Panc1 (cell line): Measurements from ENCODE around the gene AGPAT4. TPM values are rescaled to one million over a fixed set of nuclear protein-coding genes. Genes with fewer than 3 reads are reported as not detected.

Experiments
- ATAC-seq: fragments of 200-7000 bp; cut with Tn5 transposase; 2 replicates; pipeline ENCODE4 v1.9.1; 2020; ENCODE audit warnings: mild to moderate bottlenecking, moderate library complexity
- BruUV-seq: library from RNA; stranded (reverse); fragments of 400-500 nt; replicated peaks from 2 replicates; lab custom pipeline; 2021; lab: Mats Ljungman, UMichigan
- CTCF ChIA-PET: fragments of 300-600 bp; sonication (Branson Sonifier 250); formaldehyde crosslinking; loops from one replicate; lab custom pipeline; 2022; ENCODE audit warnings: antibody characterized with exemption; lab: Charles Lee
- POLR2A ChIA-PET: fragments of 300-600 bp; sonication (Branson Sonifier 250); formaldehyde crosslinking; loops from one replicate; lab custom pipeline; 2022; ENCODE audit warnings: antibody characterized with exemption; lab: Charles Lee
- DNase-seq: peaks from one replicate; pipeline ENCODE4 v3.0.0-alpha.2; 2010; ENCODE audit warnings: low read depth, low spot score
- H3K27ac ChIP-seq: 2 replicates; pipeline ENCODE4 v1.5.1; 2011; ENCODE audit warnings: mild to moderate bottlenecking, low read length, inconsistent platforms
- H3K27me3 ChIP-seq: fragments of 200-500 bp; sonication (Bioruptor generic); 2 replicates; pipeline ENCODE4 v1.6.0; 2014; ENCODE audit warnings: low read length, inconsistent platforms; ENCODE audit not compliant: control insufficient read depth, insufficient read depth
- H3K36me3 ChIP-seq: fragments of 200-500 bp; sonication (Bioruptor generic); 2 replicates; pipeline ENCODE4 v1.5.1; 2014; ENCODE audit warnings: inconsistent platforms, mild to moderate bottlenecking, low read length, moderate library complexity; ENCODE audit not compliant: control insufficient read depth, insufficient read depth
- H3K4me1 ChIP-seq: 2 replicates; pipeline ENCODE4 v1.5.1; 2011; ENCODE audit warnings: inconsistent platforms, mild to moderate bottlenecking, low read length, moderate library complexity; ENCODE audit not compliant: control insufficient read depth, insufficient read depth
- H3K4me3 ChIP-seq, 2 experiments: 2 replicates each; pipeline ENCODE4 v1.5.1; 2011 to 2012; ENCODE audit warnings: low read depth in 2 of 2, low read length in 2 of 2, mild to moderate bottlenecking in 2 of 2, inconsistent platforms in 1 of 2, moderate library complexity in 1 of 2
- H3K9me3 ChIP-seq: fragments of 200-500 bp; sonication (Bioruptor generic); 2 replicates; pipeline ENCODE4 v1.5.1; 2014; ENCODE audit warnings: low read depth, mild to moderate bottlenecking, inconsistent platforms, low read length, moderate library complexity; ENCODE audit not compliant: control insufficient read depth, insufficient read depth
- CTCF ChIP-seq: fragments of 450-650 bp; IDR thresholded peaks from 2 replicates; pipeline ENCODE4 v1.5.1; 2017; ENCODE audit warnings: mild to moderate bottlenecking
- POLR2AphosphoS5 ChIP-seq: IDR thresholded peaks from 2 replicates; pipeline ENCODE4 v1.6.1; 2012; ENCODE audit warnings: mild to moderate bottlenecking, low read depth, low read length, moderate library complexity
- REST ChIP-seq, 2 experiments: IDR thresholded peaks; 2 replicates each; pipeline ENCODE4 v1.6.1; 2011 to 2012; ENCODE audit warnings: low read depth in 2 of 2, control low read depth in 1 of 2, low read length in 1 of 2, mild to moderate bottlenecking in 1 of 2, moderate library complexity in 1 of 2; ENCODE audit not compliant: insufficient read depth in 1 of 2
- SIN3A ChIP-seq: IDR thresholded peaks from 2 replicates; pipeline ENCODE4 v1.6.1; 2012; ENCODE audit warnings: low read depth, mild to moderate bottlenecking, low read length, moderate library complexity, borderline replicate concordance; ENCODE audit not compliant: insufficient read depth
- TCF7L2 ChIP-seq: IDR thresholded peaks from 2 replicates; pipeline ENCODE4 v1.6.1; 2011; ENCODE audit warnings: mild to moderate bottlenecking, low read depth, low read length, inconsistent platforms
- in situ Hi-C: cut with HindIII; loops from 2 replicates; pipeline ENCODE4 v1.10.0; 2016; ENCODE audit warnings: low sequenced_read_pairs, low pct_unique_long_range_greater_than_20kb
- intact Hi-C: fragments of 100-400 bp; cut with micrococcal nuclease; formaldehyde crosslinking; loops from one replicate; pipeline ENCODE4 v1.10.0; 2022; ENCODE audit not compliant: unreplicated experiment
- total RNA-seq: library from RNA; stranded (reverse); gene quantifications from one replicate; pipeline ENCODE4 v1.2.1, GENCODE V29; 2021; ENCODE audit not compliant: unreplicated experiment

Gene AGPAT4
- total RNA-seq, 1 experiment from 2014 or later: 12.9 TPM

- Histone ChIP-seq H3K27me3 (no peaks in the 10 kb centered on the region), H3K27ac (no peak overlapping the region), H3K4me1 (0 out of 2 replicates have a peak, but pooled peaks cover 5% of the 10 kb centered on the region), H3K4me3 (no peak overlapping the region), H3K36me3 (no peaks in the 10 kb centered on the region), H3K9me3 (peaks cover 3% of the 10 kb centered on the region; the same call in 1 of the 2 replicates)
- no peak for ATAC-seq
- no TSS peak for BruUV-seq
- intact Hi-C loops (no loop called here), in situ Hi-C loops (no loop called here)
- DNase-seq: no peak
- TF ChIP-seq POLR2AphosphoS5 (no peak), CTCF (no peak), REST (IDR thresholded peaks at IDR 0.05; ENCODE audit: insufficient read depth in 1 of 2, low read depth in 2 of 2, low read length in 1 of 2) (no peak), SIN3A (no peak), TCF7L2 (no peak)
- CTCF ChIA-PET: no interaction called here
- POLR2A ChIA-PET: no interaction called here
Observed at GRCh38 chr6:161220346-161220745, 53.5 kb downstream of the AGPAT4 start.

- H3K27me3 ChIP-seq: no peaks in the 10 kb centered on the region
- ChIA-PET CTCF (no interaction called here), POLR2A (no interaction called here)
- BruUV-seq: no TSS peak
- H3K4me1 ChIP-seq: 0 out of 2 replicates have a peak, but pooled peaks cover 5% of the 10 kb centered on the region
- H3K9me3 ChIP-seq: peaks cover 3% of the 10 kb centered on the region; the same call in 1 of the 2 replicates
- DNase-seq: no peak
- in situ Hi-C loops: no loop called here
- no peak overlapping the region for H3K4me3 ChIP-seq
- no peak for ATAC-seq
- no peak overlapping the region for H3K27ac ChIP-seq
- intact Hi-C loops: no loop called here
- no peak for TF ChIP-seq TCF7L2
- TF ChIP-seq REST (IDR thresholded peaks at IDR 0.05; ENCODE audit: insufficient read depth in 1 of 2, low read depth in 2 of 2, low read length in 1 of 2): no peak
- no peaks in the 10 kb centered on the region for H3K36me3 ChIP-seq
Observed at GRCh38 chr6:161219680-161220079, 54.2 kb downstream of the AGPAT4 start.
